C4-2B (cell line): ENCODE measurements around the gene RPL10.

Source experiments
- H3K27ac ChIP-seq: fragments of 450-650 bp; 2 replicates; pipeline ENCODE4 v1.5.1; 2017
- ZFX ChIP-seq: fragments of 450-650 bp; IDR thresholded peaks from 2 replicates; pipeline ENCODE4 v1.6.1; 2017
- TF ChIP-seq, protein P1 (sequence below): fragments of 450-650 bp; conservative IDR thresholded peaks from 2 replicates; pipeline ENCODE4 v1.5.1; 2017; ENCODE audit warnings: mild to moderate bottlenecking

RPL10 gene

DNA sequence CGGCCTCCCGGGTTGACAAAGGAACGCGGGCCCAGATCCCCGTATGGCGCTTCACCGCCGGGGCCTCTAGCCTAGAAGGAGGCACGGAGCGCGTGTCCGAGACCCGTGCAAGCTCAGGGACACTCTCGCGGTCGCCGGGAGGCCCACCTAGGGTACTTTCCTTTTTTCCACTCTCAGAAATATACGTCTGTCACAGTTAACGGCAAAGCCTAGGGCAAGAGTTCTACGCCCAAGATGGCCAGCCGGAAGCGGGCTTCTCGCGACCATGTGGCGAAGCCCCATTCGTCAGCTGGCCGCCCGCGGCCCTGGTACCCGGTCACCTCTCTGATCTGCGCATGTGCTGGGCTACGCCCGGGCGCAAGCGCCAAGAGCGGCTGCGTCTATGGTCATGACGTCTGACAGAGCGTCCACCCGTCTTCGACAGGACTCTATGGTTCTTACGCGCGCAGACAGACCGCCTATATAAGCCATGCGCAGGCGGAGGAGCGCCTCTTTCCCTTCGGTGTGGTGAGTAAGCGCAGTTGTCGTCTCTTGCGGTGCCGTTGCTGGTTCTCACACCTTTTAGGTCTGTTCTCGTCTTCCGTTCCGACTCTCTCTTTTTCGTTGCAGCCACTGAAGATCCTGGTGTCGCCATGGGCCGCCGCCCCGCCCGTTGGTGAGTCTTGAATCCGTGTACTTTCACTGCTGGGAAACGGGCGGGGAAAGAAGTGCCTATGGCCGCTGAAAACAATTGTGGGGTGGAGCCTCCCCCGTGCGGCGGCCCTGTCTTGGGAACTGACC, at the start of gene RPL10:
RPL10 (plus strand) TSS at position 490 of the 780 bp plus-strand sequence; CDS start at position 633, 143 bp downstream.
- TF ChIP-seq ZFX = peak; percentile 56
- TF ChIP-seq, protein P1, sequence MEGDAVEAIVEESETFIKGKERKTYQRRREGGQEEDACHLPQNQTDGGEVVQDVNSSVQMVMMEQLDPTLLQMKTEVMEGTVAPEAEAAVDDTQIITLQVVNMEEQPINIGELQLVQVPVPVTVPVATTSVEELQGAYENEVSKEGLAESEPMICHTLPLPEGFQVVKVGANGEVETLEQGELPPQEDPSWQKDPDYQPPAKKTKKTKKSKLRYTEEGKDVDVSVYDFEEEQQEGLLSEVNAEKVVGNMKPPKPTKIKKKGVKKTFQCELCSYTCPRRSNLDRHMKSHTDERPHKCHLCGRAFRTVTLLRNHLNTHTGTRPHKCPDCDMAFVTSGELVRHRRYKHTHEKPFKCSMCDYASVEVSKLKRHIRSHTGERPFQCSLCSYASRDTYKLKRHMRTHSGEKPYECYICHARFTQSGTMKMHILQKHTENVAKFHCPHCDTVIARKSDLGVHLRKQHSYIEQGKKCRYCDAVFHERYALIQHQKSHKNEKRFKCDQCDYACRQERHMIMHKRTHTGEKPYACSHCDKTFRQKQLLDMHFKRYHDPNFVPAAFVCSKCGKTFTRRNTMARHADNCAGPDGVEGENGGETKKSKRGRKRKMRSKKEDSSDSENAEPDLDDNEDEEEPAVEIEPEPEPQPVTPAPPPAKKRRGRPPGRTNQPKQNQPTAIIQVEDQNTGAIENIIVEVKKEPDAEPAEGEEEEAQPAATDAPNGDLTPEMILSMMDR = no peak
- peak within 1 kb of the TSS; percentile 97 for H3K27ac ChIP-seq

DNA sequence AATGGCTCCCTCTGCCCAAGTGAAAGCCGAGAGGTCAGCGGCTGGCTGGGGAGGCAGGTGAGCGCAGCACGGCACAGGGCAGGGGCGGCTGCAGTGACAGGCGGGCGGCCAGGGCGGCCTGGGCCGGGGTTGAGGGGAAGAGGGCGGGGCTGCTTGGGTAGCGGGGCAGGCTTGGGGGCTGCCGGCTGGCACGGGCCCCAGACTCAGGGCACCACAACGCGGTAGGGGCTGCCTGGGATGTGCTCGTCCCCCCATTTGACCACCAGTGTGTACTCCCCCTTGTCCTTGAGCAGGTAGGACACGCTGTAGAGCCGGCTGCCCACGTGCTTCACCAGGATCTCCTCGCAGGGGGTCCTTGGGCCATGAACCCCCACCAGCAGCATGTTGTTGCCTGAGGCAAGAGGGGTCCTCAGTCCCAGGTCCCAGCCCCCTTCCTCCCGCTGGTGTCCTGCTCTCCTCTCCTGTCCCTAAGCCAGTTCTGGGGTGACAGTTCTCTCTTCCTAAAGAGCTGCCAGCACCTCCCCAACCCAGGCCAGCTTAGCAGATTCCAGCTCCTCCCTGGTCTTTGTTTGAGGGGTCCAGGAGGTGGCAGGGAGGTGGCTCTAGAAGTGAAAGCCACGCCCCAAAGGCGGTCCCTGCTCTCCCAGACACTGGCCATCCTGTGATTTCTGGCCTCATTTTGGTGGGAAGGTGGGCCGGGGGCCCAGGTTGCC, 49.4 kb upstream of the RPL10 start:
- H3K27ac ChIP-seq = no peak overlapping the region
- TF ChIP-seq, protein P1 = no peak
- no peak for TF ChIP-seq ZFX

DNA sequence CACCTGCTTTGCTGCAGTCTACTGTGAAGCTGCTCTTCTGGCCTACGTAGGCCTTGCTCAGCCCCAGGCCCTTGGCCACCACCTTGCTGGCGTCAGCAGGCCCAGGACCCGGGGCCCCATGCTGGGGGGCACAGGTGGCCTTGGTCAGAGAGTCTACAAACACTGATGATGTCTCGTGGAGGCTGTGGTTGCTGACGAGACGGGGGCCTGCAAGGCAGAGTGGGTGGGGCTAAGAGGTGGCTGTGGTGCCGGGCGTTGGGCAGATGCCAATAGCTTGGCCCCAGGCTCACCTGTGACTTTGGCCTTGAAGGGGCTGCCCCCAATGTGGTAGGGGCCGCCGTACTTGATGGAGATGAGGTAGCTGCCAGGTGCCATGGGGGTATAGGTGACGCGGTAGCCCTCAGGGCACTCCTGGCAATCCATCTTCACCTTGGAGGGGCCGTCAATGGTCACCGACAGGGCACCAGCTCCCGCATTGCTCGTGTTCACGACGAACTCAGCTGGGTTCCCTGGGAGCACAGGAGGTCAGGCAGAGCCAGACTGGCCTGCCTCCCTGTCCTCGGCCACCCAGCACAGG, 48.7 kb upstream of the RPL10 start:
- no peak for TF ChIP-seq ZFX
- TF ChIP-seq, protein P1 = no peak
- H3K27ac ChIP-seq = no peak overlapping the region

DNA sequence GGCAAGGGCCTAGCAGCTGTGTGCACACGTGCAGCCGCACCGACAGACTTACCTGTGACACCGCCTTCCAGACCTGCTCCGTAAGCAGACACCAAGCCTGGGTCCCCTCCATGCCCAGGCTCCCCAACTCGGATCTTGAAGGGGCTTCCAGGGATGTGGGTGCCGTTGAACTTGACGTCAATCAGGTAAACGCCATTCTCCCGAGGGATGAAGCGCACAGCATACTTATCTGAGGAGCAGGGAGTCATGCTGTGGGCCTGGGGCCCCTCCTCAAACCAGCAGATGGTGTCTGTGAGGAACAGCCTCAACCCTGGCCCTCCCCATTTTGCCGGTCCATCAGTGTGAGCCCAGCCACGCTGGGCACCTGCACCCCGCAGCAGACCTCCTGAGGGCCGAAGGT, 48.2 kb upstream of the RPL10 start:
- H3K27ac ChIP-seq = no peak overlapping the region
- no peak for TF ChIP-seq ZFX
- TF ChIP-seq, protein P1 = no peak

DNA sequence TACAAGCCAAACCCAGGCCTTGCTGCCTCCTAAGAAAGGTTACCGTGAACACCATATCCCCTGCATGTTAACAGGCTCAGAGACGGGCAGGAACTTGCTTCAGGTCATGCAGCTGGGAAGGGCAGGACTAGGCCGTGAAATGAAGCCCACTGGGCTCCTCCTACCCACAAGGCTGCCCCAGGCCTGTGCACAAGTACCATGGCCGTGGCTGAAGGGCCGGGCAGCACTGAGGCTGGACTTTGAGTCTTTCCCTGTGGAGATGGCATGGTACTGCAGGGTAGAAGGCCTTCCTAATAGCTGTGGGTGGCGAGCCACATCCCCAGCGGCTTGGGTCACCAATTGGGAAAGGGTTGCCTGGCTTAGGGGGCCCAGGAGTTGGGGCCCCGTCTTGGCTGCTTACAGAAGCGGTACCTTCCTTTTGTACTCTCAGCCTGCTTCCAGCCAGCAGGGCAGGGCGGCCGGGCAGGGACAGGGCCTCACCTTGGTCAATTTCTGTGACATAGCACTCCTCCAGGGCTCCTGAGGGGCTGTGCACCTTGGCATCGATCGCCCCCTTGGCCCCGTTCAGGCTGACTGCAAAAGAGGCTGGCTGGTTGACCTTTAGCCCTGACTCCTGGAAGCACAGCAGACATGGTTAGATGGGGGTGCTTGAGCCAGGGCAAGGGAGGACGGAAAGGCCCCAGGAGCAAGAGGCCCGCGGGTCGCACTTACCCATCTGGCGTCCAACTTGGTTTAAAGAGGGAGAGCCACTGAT, 47.6 kb upstream of the RPL10 start:
- no peak overlapping the region for H3K27ac ChIP-seq
- TF ChIP-seq ZFX = no peak
- TF ChIP-seq, protein P1 = no peak

DNA sequence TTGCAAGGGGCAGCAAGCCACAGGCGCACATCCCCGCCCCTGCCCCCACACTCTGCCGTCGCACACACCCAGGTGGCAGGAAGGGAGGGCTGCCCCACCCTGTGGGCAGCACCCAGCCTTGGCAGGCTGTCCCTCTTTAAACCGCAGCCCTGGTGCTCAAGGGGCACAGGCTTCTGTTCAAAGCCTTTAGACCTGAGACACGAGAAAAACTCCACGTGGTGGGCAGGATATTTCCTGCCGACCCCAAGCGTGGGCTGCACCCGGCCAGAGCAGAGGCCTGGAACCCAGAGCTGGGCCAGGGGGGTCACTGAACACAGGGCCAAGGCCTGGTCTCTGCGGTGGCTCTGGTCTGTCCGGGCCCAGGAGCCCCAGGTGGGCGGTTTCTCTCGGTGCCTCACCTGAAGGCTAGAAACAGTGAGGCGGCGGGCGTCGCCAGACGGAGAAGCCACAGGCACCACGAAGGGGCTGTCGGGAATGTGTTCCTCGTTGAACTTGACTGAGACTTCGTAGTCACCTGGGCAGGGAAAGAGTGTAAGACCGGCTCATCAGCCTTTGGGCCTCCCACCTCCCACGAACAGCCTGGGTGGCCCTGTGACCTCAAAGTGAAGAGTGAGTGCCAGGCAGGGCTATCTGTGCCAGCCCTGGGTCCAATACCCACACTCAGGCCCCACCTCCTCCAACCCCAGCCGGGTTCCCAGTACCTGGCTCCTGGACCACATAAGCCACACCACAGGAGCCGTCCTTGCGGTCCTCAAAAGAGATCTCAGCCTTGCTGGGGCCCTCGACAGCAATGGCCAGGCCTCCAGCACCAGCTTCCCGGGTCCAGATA, 46.8 kb upstream of the RPL10 start:
- H3K27ac ChIP-seq = no peak overlapping the region
- TF ChIP-seq, protein P1 = no peak
- no peak for TF ChIP-seq ZFX
